Right renal pelvis (tissue), 4 donors: ENCODE data around the gene LIMK2. TPM values are rescaled to one million over a fixed set of nuclear protein-coding genes. Genes with fewer than 3 reads are reported as not detected.

ENCODE experiments used
- DNase-seq, 4 donors: peaks; one replicate each; pipeline ENCODE4 v3.0.0-alpha.2; 2013; ENCODE audit warnings: low read depth in 4 of 4, low spot score in 3 of 4, missing footprints in 1 of 4
- polyA plus RNA-seq, 4 donors: library from polyadenylated mRNA; unstranded; fragments of 120-200 nt; gene quantifications; one replicate each; pipeline ENCODE4 v1.2.1, GENCODE V29; 2013; ENCODE audit not compliant: insufficient read length in 4 of 4

Gene LIMK2
- polyA plus RNA-seq, 4 donors, result 52.5 to 57.4 (median 53.0) TPM

- DNase-seq, result no peak
Observed at GRCh38 chr22:31326877-31327276, 114.8 kb downstream of the LIMK2 start.

DNA sequence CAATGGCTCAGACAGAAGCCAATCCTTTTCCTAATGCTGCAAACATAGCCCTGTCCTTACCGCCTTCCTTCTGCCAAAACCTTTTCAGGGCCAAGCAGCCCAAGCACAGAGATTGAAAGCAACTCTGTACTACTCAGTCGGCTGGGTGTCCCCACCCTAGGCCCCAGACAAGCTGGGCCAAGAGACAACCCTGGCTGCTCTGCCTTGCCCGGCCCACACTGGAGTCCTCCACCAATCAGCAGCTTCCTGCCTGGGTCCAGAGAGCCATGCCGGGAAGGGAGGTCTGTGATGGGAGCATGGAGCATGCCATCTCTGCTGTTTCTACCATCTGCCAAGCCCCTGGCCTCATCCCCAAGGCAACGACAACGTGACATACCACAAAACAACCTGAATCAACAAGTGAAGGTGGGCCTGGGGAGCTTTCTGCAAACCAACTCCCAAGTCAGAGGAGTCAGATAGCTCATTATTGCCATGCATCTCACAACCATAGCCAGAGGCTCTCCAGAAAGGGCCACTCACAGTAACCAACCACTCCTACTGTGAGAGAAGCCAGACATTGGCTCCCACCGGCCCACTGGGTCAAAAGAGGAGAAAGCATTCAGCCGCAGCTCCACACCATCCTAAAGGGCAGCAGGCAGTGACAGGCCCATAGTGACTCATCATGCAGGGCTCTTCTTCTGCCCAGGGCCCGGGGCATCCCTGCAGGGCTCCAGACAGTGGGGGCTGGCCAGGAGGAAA, 115.9 kb downstream of the LIMK2 start:
- no peak for DNase-seq

DNA sequence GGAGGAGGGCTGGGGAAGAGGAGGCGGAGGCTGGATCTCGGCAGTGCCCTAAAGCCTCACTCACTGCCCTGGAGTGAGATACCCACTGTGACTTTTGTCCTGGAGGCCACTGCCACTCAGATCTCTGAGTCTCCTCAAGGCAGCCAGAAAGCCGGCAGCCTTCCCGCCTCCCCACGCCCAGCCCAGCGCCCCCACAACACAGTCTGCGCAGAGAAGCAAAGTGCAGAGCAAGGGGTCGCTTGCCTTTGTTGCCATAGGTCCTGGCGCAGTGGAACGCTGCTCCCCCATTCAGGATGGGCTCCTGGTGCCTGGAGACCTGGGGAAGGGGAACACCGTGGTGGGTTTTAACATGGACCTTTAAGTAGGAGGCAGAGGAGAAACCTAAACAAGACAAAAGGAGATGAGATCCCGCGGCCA, 116.5 kb downstream of the LIMK2 start:
- DNase-seq, result no peak

GRCh38 chr22:31329029-31329428, 116.9 kb downstream of the LIMK2 start:
- no peak for DNase-seq

Other genes with a start within 250 kb of the LIMK2 start
- gene MORC2, start 243.5 kb upstream of the LIMK2 start, polyA plus RNA-seq, result 10 to 100 TPM; 31.8 to 36.3 (median 33.6) TPM
- gene TUG1, start 243.0 kb upstream of the LIMK2 start, polyA plus RNA-seq, result 100 to 1,000 TPM; 194 to 241 (median 229) TPM
- gene SMTN, start 131.0 kb upstream of the LIMK2 start, polyA plus RNA-seq, result 10 to 100 TPM; 32.2 to 50.9 (median 35.5) TPM
- 10 to 100 TPM in 2 of 4 donors, 1 to 10 TPM in 2; 8.2 to 14.0 (median 10.1) TPM for gene SELENOM, start 104.7 kb upstream of the LIMK2 start, polyA plus RNA-seq
- 1 to 10 TPM; 4.3 to 4.6 (median 4.6) TPM for gene INPP5J, start 89.3 kb upstream of the LIMK2 start, polyA plus RNA-seq
- gene PLA2G3, start 71.8 kb upstream of the LIMK2 start, polyA plus RNA-seq, result under 1 TPM; 0.10 to 0.21 (median 0.18) TPM
- 10 to 100 TPM; 53.1 to 58.7 (median 55.8) TPM for gene RNF185, start 52.1 kb upstream of the LIMK2 start, polyA plus RNA-seq
- 10 to 100 TPM; 12.4 to 15.2 (median 14.5) TPM for gene PIK3IP1, start 80.2 kb downstream of the LIMK2 start, polyA plus RNA-seq
- 10 to 100 TPM; 74.4 to 82.5 (median 77.8) TPM for gene PATZ1, start 134.0 kb downstream of the LIMK2 start, polyA plus RNA-seq
- gene DRG1, start 187.3 kb downstream of the LIMK2 start, polyA plus RNA-seq, result 10 to 100 TPM; 84.2 to 99.3 (median 93.9) TPM